Stimulated activated CD4-positive, alpha-beta T cell treated with anti-CD3 and anti-CD28 coated beads, Interleukin-2, amount 100 ng/mL, for 24 hours (primary cell): Measurements from ENCODE around the gene PSORS1C1.
"Not testable (repeated sequence)": the region's sequence is repeated elsewhere in the genome, so short reads cannot be mapped to it uniquely, and the experiment has no call there.

Experiments used
- DNase-seq, 2 donors: peaks; one replicate each; pipeline ENCODE4 v3.0.0-alpha.2; 2020

The PSORS1C1 gene

DNA sequence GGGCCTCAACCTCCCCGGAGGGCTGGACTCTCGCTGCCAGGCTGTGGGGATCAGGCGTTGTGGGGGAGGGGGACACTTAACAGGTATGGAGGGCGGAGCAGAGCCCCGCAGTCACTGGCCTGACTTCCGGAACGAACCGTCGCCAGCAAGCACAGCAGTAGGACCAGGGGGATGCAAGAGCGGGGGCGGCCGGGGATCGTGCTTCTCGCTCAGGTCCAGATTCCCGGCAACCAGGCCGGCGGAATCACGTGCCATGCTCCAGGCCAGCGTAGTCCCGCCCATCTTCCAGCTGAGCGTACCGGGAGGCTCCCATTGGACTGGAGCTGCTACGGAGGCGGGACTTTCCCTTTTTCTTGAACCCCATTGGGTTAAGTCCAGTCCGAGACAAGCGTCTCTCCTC lies 65.9 kb downstream of the PSORS1C1 start:
- peak; percentile 60 to 77 for DNase-seq

DNA sequence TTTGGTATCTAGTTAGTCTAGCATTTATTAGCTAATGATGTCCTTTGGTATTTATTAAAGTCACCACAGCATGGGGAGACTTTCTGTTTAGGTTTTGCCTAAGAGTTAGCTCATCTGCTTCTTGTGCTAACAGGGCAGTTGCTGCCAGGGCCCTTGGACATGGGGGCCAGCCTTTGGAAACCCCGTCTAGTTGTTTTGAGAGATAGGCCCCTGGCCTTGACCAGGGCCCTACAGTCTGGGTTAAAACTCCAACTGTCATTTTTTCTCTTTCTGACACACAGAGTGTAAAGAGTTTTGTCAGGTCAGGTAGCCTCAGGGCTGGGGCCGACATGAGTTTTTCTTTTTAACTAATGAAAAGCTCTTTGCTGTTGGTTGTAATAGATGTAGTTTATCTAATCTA lies 68.7 kb downstream of the PSORS1C1 start:
- DNase-seq, result not testable (repeated sequence)

DNA sequence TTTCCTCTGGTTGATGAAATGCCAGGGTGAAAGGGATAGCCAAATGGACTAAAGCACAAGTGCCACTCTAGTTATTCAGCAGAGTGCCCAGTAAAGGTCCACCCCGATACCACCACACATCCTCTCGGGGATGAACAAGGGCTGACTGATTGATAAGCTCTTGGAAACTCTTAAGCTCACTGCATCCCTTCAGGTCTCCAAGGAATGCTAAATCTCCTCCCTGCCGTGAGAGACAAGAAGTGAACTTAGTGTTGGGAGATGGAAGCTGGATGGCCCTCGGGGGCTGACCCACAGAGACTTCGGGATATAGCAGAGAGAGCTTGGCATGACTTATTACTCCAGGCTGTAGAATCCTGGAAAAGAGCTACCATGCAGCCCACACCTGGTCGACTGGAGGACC lies 69.3 kb downstream of the PSORS1C1 start:
- not testable (repeated sequence) for DNase-seq

DNA sequence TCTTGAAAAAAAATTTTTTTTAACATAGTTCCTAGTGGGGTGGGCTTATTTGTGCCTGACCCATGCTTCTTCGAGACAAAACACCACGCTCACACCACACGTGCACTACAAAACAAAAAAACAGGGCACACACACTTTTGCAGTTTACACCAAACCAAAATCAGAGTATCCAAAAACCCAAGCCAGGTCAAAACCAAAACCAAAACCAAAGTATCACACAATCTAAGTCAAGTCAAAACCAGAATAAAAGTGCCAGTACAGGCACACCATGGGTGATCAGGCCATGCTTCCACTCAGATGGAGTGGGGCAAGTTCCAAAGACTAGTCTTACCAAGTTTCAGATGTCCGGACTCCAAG lies 71.1 kb downstream of the PSORS1C1 start:
- DNase-seq, result not testable (repeated sequence)

DNA sequence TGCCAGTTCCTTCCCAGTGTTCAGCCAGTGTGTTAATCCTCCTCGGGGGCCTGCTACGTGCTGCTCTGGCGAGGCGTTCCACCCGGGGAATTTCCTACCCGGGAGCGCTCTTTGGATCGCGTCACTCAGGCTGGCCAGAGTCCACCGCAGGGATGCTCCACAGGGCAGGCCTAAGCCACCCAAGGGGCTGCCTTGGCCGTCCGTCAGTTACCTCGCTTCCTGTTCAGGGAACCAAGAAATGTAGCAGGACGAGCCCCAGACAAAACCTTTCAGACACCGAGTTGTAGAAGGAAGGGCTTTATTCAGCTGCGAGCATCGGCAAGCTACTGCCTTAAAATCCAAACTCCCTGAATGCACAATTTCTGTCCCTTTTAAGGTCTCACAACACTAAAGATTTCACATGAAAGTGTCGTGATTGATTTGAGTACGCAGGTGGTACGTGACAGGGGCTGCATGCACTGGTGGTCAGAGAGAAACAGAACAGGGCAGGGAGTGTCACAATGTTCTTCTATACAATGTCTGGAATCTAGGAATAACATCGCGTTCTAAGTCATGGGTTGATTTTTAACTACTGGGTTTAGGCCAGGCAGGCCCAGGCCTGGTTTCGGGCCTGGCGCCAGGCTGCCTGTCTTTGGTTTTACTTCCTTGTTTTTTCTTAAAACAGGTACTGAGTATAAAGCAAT lies 71.6 kb downstream of the PSORS1C1 start:
- DNase-seq, result no peak

DNA sequence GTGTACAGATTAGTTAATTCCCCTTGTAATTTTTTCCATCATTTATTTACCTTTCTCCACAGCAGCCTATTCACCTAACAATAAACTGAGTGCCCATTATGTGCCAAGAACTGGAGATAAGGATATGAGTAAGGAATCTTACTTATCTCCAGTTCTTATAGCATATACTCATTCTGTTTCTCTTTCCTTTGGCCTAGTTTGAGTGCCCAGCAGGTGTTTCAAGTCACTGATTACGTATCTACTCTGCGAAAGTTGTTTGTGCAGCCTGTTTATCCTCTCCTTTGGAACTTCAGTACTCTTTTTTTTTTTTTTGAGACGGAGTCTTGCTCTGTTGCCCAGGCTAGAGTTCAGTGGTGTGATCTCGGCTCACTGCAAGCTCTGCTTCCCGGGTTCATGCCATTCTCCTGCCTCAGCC lies 73.2 kb downstream of the PSORS1C1 start:
- no peak for DNase-seq

DNA sequence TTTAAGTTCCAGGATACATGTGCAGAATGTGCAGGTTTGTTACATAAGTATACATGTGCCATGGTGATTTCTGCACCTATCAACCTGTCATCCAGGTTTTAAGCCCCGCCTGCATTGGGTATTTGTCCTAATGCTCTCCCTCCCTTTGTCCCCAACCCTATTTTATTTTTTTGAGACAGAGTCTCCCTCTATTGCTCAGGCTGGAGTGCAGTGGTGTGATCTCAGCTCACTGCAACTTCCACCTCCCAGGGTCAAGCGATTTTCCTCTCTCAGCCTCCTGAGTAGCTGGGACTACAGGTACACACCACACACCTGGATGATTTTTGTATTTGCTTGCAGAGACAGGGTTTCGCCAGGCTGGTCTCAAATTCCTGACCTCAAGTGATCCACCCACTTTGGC lies 74.6 kb downstream of the PSORS1C1 start:
- DNase-seq, result not testable (repeated sequence)
